NOMO-1 treated with dmso at 0.1 percent for 144 hours (cell line): Measurements from ENCODE around the gene SIVA1.

Experiments
- DNase-seq: peaks from one replicate; lab custom pipeline; 2025; ENCODE audit not compliant: unreplicated experiment; lab: John Stamatoyannopoulos, UW

SIVA1 gene

DNA sequence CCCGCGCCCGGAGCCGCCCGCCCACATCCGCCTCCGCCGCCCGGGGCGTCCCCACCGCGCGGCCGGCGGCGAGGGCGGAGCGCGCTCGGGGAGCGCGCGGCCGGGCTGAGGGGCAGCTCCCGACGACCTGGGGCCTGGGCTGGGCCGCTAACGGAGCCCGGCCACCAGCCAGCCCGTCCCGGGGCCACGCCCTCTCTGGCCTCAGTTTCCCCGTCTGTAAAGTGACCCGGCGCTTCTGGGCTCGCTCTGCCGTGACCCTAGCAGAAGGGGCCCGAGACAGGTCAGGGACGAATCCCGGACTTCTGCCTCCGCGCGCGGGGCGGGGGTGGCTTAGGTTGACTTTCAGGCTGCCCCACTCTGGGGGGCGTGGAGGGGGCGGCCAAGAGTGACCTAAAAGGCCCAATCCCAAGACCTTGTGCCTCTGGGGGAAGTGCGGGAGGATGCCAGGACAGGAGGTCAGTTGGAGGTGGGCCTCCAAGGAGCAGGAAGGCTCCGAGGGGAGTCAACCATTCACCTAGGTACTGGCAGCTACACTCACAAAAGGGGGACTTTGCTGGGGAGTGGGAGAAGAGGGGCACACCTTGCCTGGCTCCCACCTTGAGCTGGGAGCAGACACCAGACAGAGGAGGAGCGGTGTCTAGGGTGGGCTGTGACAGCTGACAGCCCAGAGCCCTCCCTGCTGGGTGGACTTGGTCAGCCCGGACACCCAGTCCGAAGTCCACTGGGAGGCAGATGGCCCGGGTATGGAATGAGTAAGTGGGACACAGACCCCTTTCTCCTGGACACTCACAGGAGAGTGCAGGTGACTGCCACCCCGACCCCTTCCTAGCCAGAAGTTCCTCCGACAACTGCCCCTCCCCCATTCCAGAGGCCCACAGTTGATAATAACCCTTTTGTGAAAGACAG lies 43.1 kb downstream of the SIVA1 start:
- DNase-seq: peak; percentile 21

DNA sequence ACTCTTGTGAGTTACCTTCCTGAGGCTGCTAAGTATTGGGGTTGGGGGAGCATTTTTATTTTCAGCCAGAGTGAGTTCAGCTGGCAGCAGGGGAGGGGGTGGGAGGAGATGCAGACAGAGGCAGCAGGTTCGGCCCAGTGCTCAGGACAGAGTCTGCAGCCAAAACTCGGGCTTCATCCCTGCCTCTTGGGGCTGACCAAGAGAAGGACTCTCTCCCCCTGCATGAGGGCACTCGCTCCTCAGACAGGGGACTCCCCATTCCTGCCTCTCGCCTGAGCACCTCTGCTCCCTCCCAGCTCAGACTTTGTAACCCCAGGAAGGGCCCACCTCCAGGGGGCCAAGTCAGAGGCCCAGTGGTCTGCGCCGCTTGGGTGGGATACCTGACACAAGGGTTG lies 43.7 kb downstream of the SIVA1 start:
- DNase-seq: no peak

- DNase-seq: no peak
Observed at GRCh38 chr14:104797115-104798044, 44.4 kb downstream of the SIVA1 start.

DNA sequence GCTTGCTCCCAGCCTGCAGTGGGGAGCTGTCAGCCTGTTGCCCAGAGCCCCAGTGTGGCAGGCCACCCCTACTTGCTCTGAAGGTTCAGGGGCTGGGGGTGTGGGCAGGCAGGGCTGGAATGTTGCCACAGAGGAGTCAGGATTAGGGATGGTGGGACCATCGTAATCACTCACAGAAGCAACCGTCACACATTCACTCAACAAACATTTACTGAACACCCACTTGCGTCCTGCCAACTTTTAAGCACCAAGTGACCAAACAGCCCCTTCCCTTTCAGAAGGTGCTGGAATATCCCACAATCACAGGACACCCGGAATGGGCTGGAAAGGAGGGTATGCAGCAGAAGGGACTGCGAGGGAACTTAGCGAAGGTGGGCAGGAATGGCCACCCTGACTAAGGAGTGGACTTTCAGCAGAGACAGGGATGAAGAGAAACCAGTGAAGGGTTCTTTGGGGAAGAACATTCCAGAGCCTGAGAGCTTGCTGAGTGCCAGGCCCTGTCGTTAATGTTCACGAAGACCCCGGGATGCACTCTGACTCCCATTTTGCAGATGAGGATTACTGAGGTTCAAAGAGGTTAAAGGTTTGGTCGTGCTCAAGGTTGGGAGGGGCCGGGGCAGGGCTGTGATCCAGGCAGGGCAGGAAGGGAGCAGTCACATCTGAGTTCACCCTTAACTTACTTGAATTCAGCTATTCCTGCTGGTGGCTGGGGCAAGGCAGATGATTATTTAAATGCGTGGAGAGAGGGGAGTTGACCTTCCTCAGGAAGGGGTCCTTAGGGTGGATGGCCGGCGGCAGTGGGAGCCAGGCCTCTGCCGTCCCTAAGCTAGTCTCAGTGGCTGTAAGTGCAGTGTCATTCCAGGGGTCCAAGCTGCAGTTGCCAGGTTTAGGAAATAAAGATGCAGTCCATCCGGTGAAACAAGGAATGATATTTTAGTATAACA lies 45.6 kb downstream of the SIVA1 start:
- no peak for DNase-seq

DNA sequence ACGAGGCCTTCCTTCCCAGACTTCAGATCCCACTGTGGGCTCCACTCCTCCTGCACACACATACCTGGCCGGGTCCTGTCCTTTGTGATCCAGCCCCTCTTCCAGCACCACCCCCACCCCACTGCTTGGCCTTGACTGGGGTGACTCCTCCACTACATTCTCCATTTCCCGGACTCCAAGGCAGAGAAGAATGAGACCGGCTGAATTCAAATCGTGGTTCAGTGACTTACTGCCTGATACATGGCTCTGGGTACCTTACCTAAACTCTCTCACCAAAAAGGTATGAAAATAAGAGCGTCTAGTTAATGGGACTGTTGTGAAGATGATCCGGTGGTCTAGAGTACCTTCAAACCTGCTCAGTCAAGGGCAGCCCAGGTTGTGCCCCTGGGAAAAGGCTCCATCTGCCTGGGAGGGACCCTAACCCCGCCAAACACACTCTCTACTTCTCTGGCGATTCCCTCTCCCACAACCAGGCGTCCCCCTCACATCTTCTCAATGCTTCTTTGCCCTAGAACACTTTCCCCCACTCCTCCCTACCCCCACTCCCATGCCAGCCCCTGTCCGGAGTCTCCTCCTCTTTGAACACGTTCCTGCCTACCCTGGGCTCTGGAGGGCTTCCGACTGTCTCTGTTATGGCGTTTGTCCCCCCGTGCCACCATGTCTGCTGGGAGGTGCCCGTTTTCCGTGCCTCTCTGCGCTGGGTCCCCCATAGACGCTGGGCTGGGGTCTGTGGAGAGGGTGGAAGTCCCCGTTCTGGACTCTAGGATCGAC lies 46.5 kb downstream of the SIVA1 start:
- DNase-seq: no peak

- DNase-seq: peak; percentile 59
Observed at GRCh38 chr14:104800015-104800770, 47.2 kb downstream of the SIVA1 start.

- DNase-seq: peak; percentile 18
Observed at GRCh38 chr14:104800771-104801519, 48.0 kb downstream of the SIVA1 start, which contains the start of gene ZBTB42. TSS of gene ZBTB42 (plus strand) at chr14:104801101. CDS start at chr14:104801198, 97 bp downstream.

DNA sequence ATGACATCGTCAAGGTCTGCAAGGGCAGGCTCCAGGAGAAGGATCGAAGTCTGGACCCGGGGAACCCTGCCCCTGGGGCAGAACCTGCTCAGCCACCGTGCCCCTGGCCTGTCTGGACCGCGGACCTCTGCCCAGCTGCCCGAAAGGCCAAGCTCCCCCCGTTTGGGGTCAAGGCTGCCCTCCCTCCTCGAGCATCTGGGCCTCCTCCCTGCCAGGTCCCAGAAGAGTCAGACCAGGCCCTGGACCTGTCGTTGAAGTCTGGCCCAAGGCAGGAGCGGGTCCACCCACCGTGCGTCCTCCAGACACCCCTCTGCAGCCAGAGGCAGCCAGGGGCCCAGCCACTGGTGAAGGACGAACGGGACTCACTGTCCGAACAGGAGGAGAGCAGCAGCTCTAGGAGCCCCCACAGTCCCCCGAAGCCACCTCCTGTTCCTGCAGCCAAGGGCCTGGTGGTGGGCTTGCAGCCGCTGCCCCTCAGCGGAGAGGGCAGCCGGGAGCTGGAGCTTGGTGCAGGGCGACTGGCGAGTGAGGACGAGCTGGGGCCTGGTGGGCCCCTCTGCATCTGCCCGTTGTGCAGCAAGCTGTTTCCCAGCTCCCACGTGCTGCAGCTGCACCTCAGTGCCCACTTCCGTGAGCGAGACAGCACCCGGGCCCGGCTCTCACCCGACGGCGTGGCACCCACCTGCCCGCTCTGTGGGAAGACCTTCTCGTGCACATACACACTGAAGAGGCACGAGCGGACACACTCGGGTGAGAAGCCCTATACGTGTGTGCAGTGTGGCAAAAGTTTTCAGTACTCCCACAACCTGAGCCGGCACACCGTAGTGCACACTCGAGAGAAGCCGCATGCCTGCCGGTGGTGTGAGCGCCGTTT lies 48.8 kb downstream of the SIVA1 start:
- DNase-seq: no peak

DNA sequence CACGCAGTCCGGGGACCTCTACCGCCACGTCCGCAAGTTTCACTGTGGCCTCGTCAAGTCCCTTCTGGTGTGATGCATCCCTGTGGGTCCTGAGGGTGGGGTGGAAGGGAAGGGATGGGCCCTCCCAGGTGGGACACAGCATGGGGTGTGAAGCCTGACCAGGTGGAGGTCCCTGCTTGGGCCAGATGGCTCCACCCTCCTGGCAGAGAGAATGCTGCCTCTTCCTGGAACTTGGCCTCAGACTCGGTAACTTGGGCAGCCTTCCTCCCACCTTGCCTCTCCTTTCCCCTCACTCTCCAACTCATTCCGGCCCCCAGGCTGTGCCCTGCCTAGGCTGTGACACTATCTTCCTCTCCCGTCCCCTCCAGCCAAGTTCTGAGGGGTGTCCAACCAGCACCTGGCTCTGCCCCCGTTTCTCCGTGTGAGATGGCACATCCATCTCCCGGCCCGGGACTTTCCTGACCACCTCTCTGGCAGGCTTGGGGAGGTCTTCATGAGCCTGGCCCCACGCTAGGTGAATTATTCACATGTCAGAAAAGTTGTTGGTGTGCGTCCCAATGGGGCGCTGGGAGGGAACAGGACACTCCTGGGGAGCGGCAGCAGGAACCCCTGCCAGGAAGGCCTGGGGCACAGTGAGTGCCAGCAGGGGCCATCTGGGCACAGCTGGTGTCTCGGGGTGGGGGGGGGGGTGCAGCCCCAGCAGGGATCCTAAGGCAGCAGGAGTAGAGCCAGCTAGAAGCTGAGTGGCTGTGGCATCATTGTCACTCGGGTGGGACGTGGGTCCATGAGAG lies 49.6 kb downstream of the SIVA1 start:
- DNase-seq: no peak

- no peak for DNase-seq
Observed at GRCh38 chr14:104803280-104803911, 50.4 kb downstream of the SIVA1 start.

DNA sequence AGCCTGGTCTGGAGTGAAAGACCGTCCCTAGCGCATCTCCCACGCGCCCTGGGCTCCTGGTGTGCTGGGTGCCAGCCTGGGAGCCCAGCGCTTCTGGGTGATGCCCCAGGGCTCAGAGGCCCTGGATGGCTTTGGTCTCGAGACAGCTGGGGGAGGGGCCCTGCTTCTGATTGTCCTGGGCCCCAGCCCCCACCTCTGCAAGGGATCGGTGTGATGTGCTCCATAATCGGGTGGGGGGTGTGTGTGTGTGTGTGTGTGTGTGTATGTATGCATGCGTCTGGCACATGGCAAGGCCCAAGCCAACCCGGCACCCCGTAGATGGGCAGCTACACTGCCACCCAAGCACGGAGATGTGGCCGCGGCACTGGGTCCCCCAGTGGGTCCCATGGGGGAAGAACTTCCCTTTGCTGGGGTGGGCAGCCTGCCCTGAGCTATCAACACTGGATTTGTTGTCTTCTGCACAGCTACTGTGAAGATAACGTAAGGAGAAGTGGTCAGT lies 51.0 kb downstream of the SIVA1 start:
- DNase-seq: no peak

DNA sequence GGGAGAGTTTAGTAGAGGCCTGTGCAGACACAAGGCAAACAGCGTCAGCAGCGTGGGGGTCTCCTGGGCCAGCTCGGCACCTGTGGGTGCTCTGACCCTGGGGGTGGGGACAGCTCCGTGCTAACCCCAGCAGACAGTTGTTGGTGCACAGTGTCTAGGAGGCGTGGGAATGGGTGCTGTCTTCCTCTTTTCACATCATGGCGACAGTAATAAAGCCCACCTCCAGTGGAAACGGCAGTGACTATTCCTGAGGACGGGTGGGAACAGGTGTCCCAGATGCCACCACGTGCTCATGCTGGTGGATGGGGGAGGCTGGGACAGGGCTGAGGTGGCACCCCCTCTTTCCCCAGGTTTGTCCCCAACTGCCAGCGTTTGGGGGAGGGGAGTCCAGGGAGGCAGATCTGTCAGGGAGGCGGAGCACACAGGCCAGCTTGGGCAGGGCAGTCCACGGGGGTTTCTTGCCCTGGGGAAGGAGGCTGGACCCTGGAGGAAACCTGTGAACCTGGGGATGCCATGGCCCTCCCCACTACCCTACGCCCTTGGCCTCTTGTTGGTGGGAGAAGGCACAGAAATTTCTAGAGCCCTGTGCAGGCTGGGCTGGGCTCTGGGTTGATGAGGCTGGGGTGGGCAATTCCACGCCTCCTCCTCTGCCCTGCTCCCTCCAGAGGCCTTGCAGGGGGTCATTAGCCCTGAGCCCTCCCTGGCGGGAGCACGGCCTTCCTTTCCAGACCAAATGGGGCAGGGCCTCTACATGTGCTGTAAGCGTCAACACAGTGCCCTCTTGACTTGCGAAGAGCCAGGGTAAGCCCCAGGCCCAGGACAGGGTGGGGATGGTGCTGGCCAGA lies 51.8 kb downstream of the SIVA1 start:
- no peak for DNase-seq

- no peak for DNase-seq
Observed at GRCh38 chr14:104805326-104805678, 52.4 kb downstream of the SIVA1 start.

DNA sequence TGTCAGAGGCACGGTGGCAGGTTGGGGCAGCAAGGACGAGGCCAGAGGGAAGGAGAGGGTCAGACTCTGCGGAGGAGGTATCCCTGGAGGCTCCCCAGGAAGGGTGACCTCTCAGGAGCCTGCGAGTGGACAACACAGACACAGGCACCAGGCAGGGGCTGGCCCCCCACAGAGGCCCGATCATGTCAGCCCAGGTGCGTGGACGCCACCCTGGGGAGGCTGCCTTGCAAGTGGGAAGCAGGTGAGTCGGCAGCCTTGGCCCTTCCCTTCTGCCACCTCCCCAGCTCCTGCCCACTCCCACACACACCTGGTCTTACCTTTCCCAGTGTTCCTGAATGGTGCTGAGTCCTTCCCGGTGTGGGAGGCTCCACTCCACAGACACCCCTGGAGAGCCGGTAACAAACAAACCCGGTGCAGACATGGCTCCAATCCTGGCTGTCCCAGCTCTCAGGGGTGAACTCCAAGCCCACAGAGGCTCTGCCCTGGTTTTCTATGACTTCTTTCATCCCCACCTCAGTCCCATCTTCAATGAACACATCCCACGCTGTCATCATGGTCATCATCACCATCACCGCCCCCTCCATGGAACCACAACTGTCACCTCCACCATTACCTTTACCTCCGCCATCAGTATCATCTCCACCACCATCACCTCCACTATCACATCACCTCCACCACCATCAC lies 53.1 kb downstream of the SIVA1 start:
- no peak for DNase-seq
